Activated gamma-delta T cell treated with Interleukin-2 at 50 U/mL for 16 hours (primary cell): Measurements from ENCODE around the gene EPHA1.

Experiments used
- DNase-seq: peaks from one replicate; pipeline ENCODE4 v3.0.0-alpha.2; 2020

Gene EPHA1

DNA sequence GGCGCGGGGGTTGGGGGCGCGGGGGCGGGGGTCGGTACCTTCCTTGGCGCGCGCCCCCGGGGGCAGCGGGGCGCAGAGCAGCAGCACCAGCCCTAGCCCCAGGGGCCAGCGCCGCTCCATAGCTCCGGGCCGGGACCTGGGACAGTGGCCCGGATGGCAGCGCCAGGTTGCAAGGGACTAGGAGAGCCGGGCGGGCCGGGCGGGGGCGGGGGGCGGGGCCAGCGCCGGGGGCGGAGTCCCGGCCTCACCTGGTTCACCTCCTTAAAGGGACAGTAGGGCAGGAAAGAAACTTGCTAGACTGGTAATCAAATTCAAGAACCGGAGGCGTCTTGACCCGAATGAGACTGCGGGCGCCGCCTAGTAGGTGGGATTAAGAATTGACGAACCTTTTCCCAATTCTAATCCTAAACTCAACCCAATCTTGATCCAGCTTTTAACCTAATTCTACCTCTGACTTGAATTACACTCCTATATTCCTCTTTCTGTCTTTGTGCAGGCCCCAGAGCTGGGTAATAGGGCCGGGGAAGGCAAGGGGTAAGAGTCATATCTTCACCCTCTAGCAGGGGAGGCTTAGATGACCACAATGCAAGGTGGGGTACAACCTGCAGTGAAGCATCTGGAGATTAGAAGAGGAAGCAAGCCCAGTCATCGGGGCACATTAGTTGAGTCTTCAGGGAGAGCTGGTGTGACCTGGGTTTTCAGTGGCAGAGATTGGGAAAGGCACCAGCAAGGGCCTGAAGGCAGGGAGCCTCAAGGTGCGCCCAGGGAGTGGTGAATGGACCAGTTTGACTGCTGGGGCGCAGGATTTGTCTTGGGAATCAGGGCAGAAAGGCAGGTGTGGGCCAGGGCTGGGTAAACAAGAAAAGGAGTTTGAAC is at the start of gene EPHA1:
EPHA1 (minus strand) TSS at position 171 of the 876 bp plus-strand sequence; CDS start at position 120, 51 bp downstream.
- peak; percentile 38 for DNase-seq

- DNase-seq, result no peak
Measured at GRCh38 chr7:143458263-143458662, 49.6 kb upstream of the EPHA1 start.

GRCh38 chr7:143456992-143457793 is 48.5 kb upstream of the EPHA1 start:
- DNase-seq, result no peak

GRCh38 chr7:143455942-143456341 is 47.3 kb upstream of the EPHA1 start:
- no peak for DNase-seq

DNA sequence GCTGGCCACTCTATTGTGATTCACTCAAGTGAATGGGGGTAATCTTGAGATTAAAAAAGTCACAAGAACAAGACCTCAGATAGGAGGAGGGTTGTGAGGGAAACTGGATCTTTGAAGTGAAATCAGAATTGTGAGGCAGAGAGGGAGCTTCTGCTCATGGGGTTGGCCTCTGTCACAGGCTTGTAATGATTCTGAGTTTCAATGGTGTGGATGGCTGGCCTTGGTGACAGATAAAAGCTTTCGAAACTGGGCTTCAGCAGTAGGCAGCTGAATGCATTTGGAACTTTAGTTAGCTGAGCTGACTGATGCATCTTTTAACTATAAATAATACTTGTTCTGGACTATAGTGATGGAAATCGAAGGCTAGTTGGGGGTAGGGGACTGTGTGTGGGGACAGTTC is 46.8 kb upstream of the EPHA1 start:
- DNase-seq, result no peak

DNA sequence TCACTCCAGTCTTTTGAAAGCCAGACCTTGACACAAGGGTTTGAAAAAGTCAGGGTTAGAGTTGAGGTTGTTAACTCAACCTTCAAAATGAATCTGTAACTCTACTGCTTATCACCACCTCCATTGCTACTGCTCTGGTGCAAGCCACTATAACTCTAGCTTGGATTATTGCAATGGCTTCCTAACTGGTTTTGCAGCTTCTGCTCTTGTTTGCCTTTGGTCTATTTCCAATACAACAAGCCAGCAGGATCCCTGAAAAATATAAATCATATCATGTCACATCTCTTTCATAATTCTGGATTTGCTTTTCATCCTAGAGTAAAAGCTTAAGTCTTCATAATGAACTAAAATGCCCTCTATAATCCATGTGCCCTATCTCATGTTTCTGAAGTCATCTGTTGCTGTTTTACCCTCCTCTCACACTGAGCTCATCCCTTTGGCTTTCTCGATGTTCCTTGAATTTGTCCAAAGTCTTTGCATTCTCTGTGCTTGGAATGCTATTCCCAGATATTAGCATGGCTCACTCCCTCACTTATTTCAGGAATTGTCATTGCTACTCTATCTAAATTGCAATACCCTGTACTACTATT is 45.5 kb upstream of the EPHA1 start:
- DNase-seq, result no peak

GRCh38 chr7:143452495-143452894 is 43.8 kb upstream of the EPHA1 start:
- DNase-seq, result no peak

- no peak for DNase-seq
Measured at GRCh38 chr7:143451746-143452145, 43.1 kb upstream of the EPHA1 start.

DNA sequence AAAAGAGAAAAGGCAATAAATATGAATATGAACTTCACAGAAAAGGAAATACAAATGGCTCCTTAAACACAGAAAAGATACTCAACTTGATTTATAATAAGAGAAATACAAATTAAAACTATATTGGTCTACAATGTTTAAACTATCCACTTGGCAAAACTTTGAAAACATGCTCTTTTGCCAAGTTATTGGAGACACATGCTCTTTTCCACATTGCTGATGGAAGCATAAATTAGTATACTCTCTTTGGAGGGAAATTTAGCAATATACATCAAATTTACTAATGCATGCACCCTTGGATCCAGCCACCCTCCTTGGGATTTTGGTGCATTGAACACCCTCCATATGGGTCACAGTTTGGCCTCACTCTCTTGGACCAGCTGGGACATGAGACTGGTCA is 42.5 kb upstream of the EPHA1 start:
- DNase-seq, result no peak

- no peak for DNase-seq
Measured at GRCh38 chr7:143449793-143450192, 41.1 kb upstream of the EPHA1 start.

DNA sequence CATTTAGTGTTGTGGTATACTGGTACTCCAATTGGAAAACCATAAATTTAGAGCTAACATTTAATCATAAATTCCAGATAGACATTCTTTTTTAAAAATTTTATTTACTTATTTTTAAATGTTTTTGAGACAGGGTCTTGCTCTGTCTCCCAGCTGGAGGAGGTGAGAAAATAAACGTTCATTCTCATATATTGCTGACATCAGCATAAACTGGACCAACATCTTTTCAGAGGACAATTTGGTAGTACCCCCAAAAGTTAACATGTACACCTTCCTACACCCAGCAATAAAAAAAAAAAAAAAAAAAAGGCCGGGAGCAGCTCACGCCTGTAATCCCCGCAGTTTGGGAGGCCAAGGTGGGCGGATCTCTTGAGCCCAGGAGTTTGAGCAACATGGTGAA is 39.8 kb upstream of the EPHA1 start:
- DNase-seq, result no peak

GRCh38 chr7:143447466-143447865 is 38.8 kb upstream of the EPHA1 start:
- no peak for DNase-seq

GRCh38 chr7:143444785-143445184 is 36.1 kb upstream of the EPHA1 start:
- DNase-seq, result no peak

- DNase-seq, result no peak
Measured at GRCh38 chr7:143444063-143444782, 35.6 kb upstream of the EPHA1 start.

DNA sequence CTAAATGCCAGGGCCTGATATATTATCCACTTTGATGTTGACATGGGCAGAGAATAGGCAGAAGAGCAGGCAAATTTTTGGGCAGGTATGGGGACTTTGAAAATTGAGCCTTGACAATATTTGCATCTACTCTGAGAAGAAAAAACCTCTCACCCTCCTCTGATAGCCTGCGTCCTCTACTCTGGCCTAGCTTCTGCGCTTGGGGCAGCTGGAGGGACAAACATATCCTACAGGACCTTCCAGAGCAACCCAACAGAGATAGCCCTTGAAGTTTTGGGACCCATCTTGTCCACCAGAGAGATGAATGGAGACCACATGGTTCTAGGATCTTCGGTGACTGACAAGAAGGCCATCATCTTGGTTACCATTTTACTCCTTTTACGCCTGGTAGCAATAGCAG is 34.5 kb upstream of the EPHA1 start, which contains the start of gene TAS2R60:
TAS2R60 (plus strand) TSS at position 301 of the 400 bp plus-strand sequence; CDS start at position 301, 0 bp downstream.
- no peak for DNase-seq

- no peak for DNase-seq
Measured at GRCh38 chr7:143439866-143440265, 31.2 kb upstream of the EPHA1 start.

GRCh38 chr7:143437578-143437977 is 28.9 kb upstream of the EPHA1 start:
- DNase-seq, result no peak

GRCh38 chr7:143436325-143436946 is 27.8 kb upstream of the EPHA1 start:
- no peak for DNase-seq

- DNase-seq, result no peak
Measured at GRCh38 chr7:143435266-143435665, 26.6 kb upstream of the EPHA1 start.

DNA sequence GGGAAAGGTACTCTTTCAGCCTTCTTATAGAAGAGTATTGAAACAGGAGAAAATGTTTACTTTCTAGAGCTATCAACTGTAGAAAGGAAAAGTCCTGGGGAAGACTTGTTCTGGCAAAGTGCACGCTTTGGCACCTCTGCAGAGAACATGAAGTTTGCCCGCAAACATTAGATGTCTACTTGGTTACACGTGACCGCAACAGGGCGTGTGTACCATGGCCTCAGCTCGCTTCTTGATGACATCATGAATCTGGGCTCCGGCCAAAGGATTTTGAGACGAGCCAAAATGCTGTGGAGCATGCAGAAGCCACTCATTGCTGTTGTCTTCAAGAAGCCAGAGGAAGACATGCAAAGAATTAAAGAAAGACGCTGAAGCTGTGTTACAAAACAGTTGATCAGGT is 26.0 kb upstream of the EPHA1 start:
- no peak for DNase-seq

DNA sequence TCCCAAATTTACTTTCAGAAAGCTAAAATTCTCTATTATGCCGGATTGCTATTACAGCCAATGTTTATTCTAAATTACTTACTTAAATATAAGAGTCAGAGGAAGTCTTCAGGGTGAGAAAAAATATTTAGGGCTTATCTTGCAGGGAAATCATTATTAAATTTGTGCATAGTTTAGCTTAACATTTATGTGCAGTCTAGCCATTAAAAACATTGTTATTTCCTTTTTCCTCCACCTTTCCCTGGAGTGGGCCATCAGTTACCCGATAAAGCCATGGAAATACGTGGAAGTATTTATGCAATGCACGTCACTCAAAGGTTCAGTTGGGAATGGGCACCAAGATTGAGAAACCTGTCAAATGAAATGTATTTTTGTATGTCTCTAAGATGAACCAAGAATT is 25.1 kb upstream of the EPHA1 start:
- DNase-seq, result no peak

DNA sequence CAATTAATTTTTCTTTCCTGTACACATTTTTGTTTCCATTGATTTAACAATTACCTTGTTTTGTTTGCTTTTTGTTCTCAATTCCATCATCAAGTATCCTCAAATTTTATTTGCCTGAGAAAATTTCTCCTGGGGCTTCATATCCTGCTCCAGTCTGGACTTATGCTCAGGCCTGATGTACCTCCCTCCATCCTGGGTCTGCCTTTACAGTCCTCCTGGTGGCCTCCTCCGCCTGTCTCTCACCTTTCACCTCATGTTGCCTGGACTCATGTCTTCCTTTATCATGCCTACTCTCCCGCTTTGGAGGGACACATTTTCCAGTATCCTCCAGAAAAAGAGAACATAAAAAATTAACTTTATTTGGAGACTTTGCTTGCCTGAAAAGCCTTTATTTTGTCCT is 22.5 kb upstream of the EPHA1 start:
- DNase-seq, result no peak
